ENCODE data around the gene STARD4. TPM values are rescaled to one million over a fixed set of nuclear protein-coding genes. Genes with fewer than 3 reads are reported as not detected.

The STARD4 gene
- total RNA-seq, 2 experiments from 2014 or later: 132 TPM

DNA sequence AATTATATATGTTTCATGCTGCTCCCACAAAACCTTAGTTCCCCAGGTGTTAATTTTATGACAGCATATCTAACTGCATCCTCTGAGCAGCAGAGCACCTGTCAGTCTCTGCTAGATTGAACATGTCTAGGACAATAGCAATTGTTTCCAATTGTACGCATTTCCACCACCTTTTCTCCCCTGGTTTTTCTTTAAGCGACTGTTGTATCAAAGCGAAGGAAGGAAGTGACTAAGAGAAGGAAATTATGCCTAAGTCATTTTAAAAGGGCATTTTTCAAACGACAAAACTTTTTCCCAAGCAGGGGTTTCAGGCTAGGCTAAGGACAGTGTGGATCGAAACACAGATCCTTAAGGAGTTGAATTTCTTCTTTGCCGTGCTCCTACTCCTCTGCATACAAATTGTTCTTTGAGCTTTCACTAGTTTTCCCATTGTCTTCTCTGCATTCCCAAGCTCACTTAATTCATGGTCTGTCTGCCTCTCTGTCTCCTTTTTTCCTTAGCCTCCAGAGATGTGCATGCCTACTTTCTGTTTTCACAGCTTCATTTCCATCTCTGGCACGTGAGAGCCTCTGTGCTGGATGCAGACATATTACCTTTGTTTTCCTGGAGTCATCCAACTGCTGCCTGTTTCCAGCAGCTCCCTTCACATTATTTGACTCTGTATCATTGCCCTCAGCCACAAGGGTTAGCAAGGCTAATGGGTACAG is 39.4 kb upstream of the STARD4 start:
- H3K4me3 Mint-ChIP-seq: no peak overlapping the region
- intact Hi-C loops (cut with micrococcal nuclease): no loop called here
- H3K27me3 Mint-ChIP-seq: no peaks in the 10 kb centered on the region
- DNase-seq: no peak
- peak overlapping the region; percentile 39 for H3K27ac Mint-ChIP-seq
- no peaks in the 10 kb centered on the region for H3K9me3 Mint-ChIP-seq
- no peaks in the 10 kb centered on the region for H3K36me3 Mint-ChIP-seq (ENCODE audit: low read depth)
- TF ChIP-seq, protein P1, sequence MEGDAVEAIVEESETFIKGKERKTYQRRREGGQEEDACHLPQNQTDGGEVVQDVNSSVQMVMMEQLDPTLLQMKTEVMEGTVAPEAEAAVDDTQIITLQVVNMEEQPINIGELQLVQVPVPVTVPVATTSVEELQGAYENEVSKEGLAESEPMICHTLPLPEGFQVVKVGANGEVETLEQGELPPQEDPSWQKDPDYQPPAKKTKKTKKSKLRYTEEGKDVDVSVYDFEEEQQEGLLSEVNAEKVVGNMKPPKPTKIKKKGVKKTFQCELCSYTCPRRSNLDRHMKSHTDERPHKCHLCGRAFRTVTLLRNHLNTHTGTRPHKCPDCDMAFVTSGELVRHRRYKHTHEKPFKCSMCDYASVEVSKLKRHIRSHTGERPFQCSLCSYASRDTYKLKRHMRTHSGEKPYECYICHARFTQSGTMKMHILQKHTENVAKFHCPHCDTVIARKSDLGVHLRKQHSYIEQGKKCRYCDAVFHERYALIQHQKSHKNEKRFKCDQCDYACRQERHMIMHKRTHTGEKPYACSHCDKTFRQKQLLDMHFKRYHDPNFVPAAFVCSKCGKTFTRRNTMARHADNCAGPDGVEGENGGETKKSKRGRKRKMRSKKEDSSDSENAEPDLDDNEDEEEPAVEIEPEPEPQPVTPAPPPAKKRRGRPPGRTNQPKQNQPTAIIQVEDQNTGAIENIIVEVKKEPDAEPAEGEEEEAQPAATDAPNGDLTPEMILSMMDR (IDR thresholded peaks at IDR 0.05): no peak
- ATAC-seq: peak; percentile 60
- peaks cover 25% of the 10 kb centered on the region for H3K4me1 Mint-ChIP-seq (ENCODE audit: low read depth)
- CTCF ChIA-PET: interaction anchor here (0.8 to 8.0 kb wide), 7 partner anchors 20 to 596 kb away, joined by 3 to 58 read pairs (median 3); no protein-coding TSS in a partner anchor
- POLR2A ChIA-PET: no interaction called here

DNA sequence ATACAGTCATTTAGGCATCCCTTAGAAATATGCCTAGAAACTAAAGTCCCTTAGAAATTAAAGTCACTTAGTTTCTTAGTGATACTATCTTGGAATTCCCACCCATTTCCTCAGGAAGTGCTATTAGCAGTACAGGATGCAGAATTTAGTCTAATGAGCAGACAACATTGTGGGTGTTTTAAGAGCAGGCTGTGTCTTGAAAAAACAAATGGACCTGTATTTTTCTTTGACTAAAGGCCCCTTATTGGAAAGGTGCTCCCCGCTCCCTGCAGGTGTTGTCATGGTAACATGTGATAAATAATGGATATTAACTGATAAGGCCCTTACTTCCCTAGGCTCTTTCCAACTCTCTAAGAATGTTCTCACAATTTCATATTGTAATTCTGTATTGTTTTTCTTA is 38.8 kb upstream of the STARD4 start:
- H3K27ac Mint-ChIP-seq: peak overlapping the region; percentile 63
- DNase-seq (no peak), ATAC-seq (no peak)
- TF ChIP-seq, protein P1 (IDR thresholded peaks at IDR 0.05): no peak
- peaks cover 25% of the 10 kb centered on the region for H3K4me1 Mint-ChIP-seq (ENCODE audit: low read depth)
- ChIA-PET CTCF (interaction anchor here (0.5 to 8.0 kb wide), 31 partner anchors 9 to 598 kb away, joined by 3 to 58 read pairs (median 4); partner anchors contain the start of gene NREP), POLR2A (no interaction called here)
- H3K4me3 Mint-ChIP-seq: no peak overlapping the region
- no peaks in the 10 kb centered on the region for H3K27me3 Mint-ChIP-seq
- intact Hi-C loops (cut with micrococcal nuclease): no loop called here
- no peaks in the 10 kb centered on the region for H3K9me3 Mint-ChIP-seq
- no peaks in the 10 kb centered on the region for H3K36me3 Mint-ChIP-seq (ENCODE audit: low read depth)

DNA sequence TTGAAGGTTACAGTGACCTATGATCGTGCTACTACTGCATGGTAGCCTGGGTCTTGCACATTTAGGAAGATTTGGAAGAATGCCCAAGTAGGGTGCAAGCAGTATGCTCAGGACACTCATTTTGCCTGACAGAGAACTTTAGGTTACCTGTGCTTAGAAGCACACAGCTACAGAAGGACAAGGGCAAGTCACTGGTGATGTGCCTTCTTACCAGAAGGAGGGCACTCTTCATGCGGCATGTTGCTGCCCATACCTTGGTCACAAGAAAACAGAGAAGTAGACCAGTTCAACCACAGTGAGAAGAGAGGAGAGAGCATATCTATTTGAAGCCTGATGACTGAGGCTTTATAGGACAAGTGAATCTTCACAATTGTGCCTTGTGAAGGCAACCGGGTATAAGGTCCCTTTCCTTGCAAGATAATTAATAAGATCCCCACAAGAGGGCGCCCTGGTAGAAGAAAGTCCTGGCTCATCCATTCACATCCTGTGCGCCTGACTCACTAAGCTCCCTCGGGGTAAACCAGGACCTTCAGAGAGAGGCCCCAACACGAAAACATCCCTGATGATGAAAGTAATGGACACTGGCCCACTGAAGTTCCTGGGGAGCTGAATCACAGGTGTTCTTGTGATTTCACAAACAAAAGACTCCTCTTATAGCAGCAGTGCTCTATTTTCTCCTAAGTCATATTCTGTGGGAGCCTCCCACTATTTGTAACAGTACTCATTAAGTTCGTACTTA is 38.1 kb upstream of the STARD4 start:
- ChIA-PET CTCF (interaction anchor here (0.5 to 8.0 kb wide), 32 partner anchors 8 to 610 kb away, joined by 3 to 58 read pairs (median 4); partner anchors contain the start of gene NREP), POLR2A (no interaction called here)
- Mint-ChIP-seq H3K27me3 (no peaks in the 10 kb centered on the region), H3K9me3 (no peaks in the 10 kb centered on the region), H3K36me3 (ENCODE audit: low read depth) (no peaks in the 10 kb centered on the region), H3K4me3 (no peak overlapping the region), H3K27ac (peak overlapping the region; percentile 63), H3K4me1 (ENCODE audit: low read depth) (peaks cover 25% of the 10 kb centered on the region)
- TF ChIP-seq, protein P1 (IDR thresholded peaks at IDR 0.05): peak; percentile 75
- intact Hi-C loops (cut with micrococcal nuclease): loop anchor here (1.0 kb wide), 1 partner anchor 597 kb away; no protein-coding TSS in a partner anchor
- ATAC-seq (peak; percentile 91), DNase-seq (peak; percentile 88)

DNA sequence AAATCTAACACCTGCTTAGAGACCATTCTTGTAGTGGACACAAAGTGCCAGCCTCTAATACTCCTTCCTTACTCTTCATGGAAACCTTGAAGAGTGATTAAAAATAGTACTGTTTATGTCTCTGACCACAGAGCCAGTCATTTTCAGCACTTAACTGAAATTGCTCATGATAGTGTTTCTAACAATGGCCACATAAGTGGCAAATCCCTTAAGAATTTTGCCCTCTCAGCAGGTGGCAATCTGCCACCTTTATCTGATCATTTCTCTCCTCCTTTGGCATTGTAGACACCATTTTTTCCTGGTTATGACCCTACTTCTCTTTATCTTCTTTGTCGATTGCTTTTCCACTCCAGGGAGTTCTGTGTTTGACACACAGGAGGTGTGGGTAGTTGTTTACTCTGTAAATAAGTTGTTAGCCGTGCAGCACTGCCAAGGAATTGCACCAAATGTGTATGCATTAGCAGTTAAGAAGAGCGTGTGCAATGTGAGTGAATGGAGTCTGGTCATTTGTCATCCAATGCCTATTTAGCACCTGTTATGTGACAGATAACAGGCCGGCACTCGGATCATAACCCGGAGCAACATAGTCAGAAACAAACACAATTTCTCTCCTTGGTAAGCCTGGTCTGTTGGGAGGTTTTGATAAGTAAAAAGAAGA is 36.8 kb upstream of the STARD4 start:
- Mint-ChIP-seq H3K4me3 (no peak overlapping the region), H3K36me3 (ENCODE audit: low read depth) (no peaks in the 10 kb centered on the region), H3K9me3 (no peaks in the 10 kb centered on the region), H3K27me3 (no peaks in the 10 kb centered on the region), H3K4me1 (ENCODE audit: low read depth) (peaks cover 25% of the 10 kb centered on the region), H3K27ac (no peak overlapping the region)
- intact Hi-C loops (cut with micrococcal nuclease): no loop called here
- DNase-seq (no peak), ATAC-seq (no peak)
- ChIA-PET POLR2A (no interaction called here), CTCF (interaction anchor here (2.2 to 8.0 kb wide), 2 partner anchors 13 to 17 kb away, joined by 6 to 58 read pairs; no protein-coding TSS in a partner anchor)
- TF ChIP-seq, protein P1 (IDR thresholded peaks at IDR 0.05): no peak
